SH-SY5Y (cell line): ENCODE results near the gene AP2A1.

Experiments
- GATA2 ChIP-seq: IDR thresholded peaks from 2 replicates; pipeline ENCODE4 v1.6.1; 2011; ENCODE audit warnings: mild to moderate bottlenecking, low read depth, low read length
- GATA3 ChIP-seq: IDR thresholded peaks from 2 replicates; pipeline ENCODE4 v1.6.1; 2011; ENCODE audit warnings: low read depth, mild to moderate bottlenecking, low read length, moderate library complexity

GRCh38 chr19:49738268-49738667 lies 28.5 kb upstream of the AP2A1 start:
- no peak for TF ChIP-seq GATA2
- TF ChIP-seq GATA3 = no peak
